Peyer's patch (tissue), 4 donors: ENCODE results near the gene SHISA6. TPM values are rescaled to one million over a fixed set of nuclear protein-coding genes. Genes with fewer than 3 reads are reported as not detected.

Experiments
- DNase-seq, 3 donors: peaks; one replicate each; pipeline ENCODE4 v3.0.0-alpha.2; 2017 to 2019
- H3K27ac ChIP-seq, 4 donors: fragments of 200-600 bp; sonication (generic); one replicate each; pipeline ENCODE4 v1.5.1; 2016 to 2019
- H3K27me3 ChIP-seq, 2 donors: fragments of 200-600 bp; sonication (generic); one replicate each; pipeline ENCODE4 v1.5.1; 2019
- H3K36me3 ChIP-seq, 3 donors: fragments of 200-600 bp; sonication (generic); one replicate each; pipeline ENCODE4 v1.5.1; 2016 to 2019
- H3K4me1 ChIP-seq, 4 donors: fragments of 200-600 bp; sonication (generic); one replicate each; pipeline ENCODE4 v1.5.1; 2016 to 2019
- H3K4me3 ChIP-seq, 4 donors: fragments of 200-600 bp; sonication (generic); 1 replicate in 3 of 4; 2 replicates in 1 of 4; pipeline ENCODE4 v1.5.1; 2016 to 2019; ENCODE audit warnings: mild to moderate bottlenecking in 1 of 4
- H3K9me3 ChIP-seq, 4 donors: fragments of 200-600 bp; sonication (generic); one replicate each; pipeline ENCODE4 v1.5.1; 2016 to 2019; ENCODE audit warnings: mild to moderate bottlenecking in 1 of 4
- CTCF ChIP-seq, 6 experiments: fragments of 450-650 bp in 4 of 6; fragments of 200-600 bp in 2 of 6; sonication (generic) in 1 of 6; IDR thresholded peaks; one replicate each; pipeline ENCODE4 v1.5.1; 2017 to 2019; ENCODE audit warnings: antibody characterized with exemption in 6 of 6, mild to moderate bottlenecking in 3 of 6, moderate library complexity in 1 of 6
- POLR2A ChIP-seq, 2 donors: fragments of 450-650 bp; IDR thresholded peaks; one replicate each; pipeline ENCODE4 v1.5.1; 2017; ENCODE audit warnings: antibody characterized with exemption in 2 of 2, mild to moderate bottlenecking in 2 of 2, moderate library complexity in 2 of 2
- total RNA-seq, 4 donors: library from RNA; depleted of rRNA; stranded (reverse); fragments of >200 nt; gene quantifications; one replicate each; pipeline ENCODE4 v1.1.0, GENCODE V29; 2016

Gene SHISA6
- total RNA-seq, 4 donors from 2014 or later: 0.27 to 2.1 (median 1.7) TPM; not detected in 1

- TF ChIP-seq CTCF (IDR thresholded peaks at IDR 0.05): no peak
- no peak for TF ChIP-seq POLR2A (IDR thresholded peaks at IDR 0.05)
- H3K27me3 ChIP-seq: no peaks in the 10 kb centered on the region
- H3K9me3 ChIP-seq: no peaks in the 10 kb centered on the region
- no peaks in the 10 kb centered on the region for H3K4me1 ChIP-seq
- no peak overlapping the region for H3K27ac ChIP-seq
- H3K36me3 ChIP-seq: no peaks in the 10 kb centered on the region
- H3K4me3 ChIP-seq: no peak overlapping the region
- no peak for DNase-seq
Measured at GRCh38 chr17:11551442-11551841, 310.4 kb downstream of the SHISA6 start.

- Histone ChIP-seq H3K27ac (no peak overlapping the region), H3K36me3 (no peaks in the 10 kb centered on the region), H3K27me3 (no peaks in the 10 kb centered on the region), H3K4me1 (no peaks in the 10 kb centered on the region), H3K4me3 (no peak overlapping the region), H3K9me3 (no peaks in the 10 kb centered on the region)
- DNase-seq: no peak
- no peak for TF ChIP-seq POLR2A (IDR thresholded peaks at IDR 0.05)
- no peak for TF ChIP-seq CTCF (IDR thresholded peaks at IDR 0.05)
Measured at GRCh38 chr17:11553135-11553534, 312.1 kb downstream of the SHISA6 start.

GRCh38 chr17:11554042-11554441 is 313.0 kb downstream of the SHISA6 start:
- Histone ChIP-seq H3K36me3 (no peaks in the 10 kb centered on the region), H3K27me3 (no peaks in the 10 kb centered on the region), H3K4me1 (no peaks in the 10 kb centered on the region), H3K9me3 (no peaks in the 10 kb centered on the region), H3K27ac (no peak overlapping the region), H3K4me3 (no peak overlapping the region)
- no peak for DNase-seq
- TF ChIP-seq CTCF (IDR thresholded peaks at IDR 0.05) (no peak), POLR2A (IDR thresholded peaks at IDR 0.05) (no peak)

GRCh38 chr17:11554542-11554941 is 313.5 kb downstream of the SHISA6 start:
- H3K27ac ChIP-seq: no peak overlapping the region
- H3K4me1 ChIP-seq: no peaks in the 10 kb centered on the region
- no peak for DNase-seq
- no peaks in the 10 kb centered on the region for H3K36me3 ChIP-seq
- H3K27me3 ChIP-seq: no peaks in the 10 kb centered on the region
- H3K9me3 ChIP-seq: no peaks in the 10 kb centered on the region
- no peak for TF ChIP-seq CTCF (IDR thresholded peaks at IDR 0.05)
- no peak for TF ChIP-seq POLR2A (IDR thresholded peaks at IDR 0.05)
- no peak overlapping the region for H3K4me3 ChIP-seq

GRCh38 chr17:11555530-11555929 is 314.5 kb downstream of the SHISA6 start:
- H3K4me3 ChIP-seq: no peak overlapping the region
- TF ChIP-seq CTCF (IDR thresholded peaks at IDR 0.05) (no peak), POLR2A (IDR thresholded peaks at IDR 0.05) (no peak)
- H3K27ac ChIP-seq: no peak overlapping the region
- DNase-seq: no peak
- H3K36me3 ChIP-seq: no peaks in the 10 kb centered on the region
- no peaks in the 10 kb centered on the region for H3K4me1 ChIP-seq
- H3K9me3 ChIP-seq: no peaks in the 10 kb centered on the region
- H3K27me3 ChIP-seq: no peaks in the 10 kb centered on the region
